HepG2 (cell line): ENCODE results near the gene MRPL34. TPM values are rescaled to one million over a fixed set of nuclear protein-coding genes. Genes with fewer than 3 reads are reported as not detected.

Experiments
- CC2D1A ChIP-seq: sonication (generic); formaldehyde crosslinking; IDR thresholded peaks from 2 replicates; pipeline ENCODE4 v1.8.1; 2023; ENCODE audit warnings: mild to moderate bottlenecking, missing genetic modification reagents
- CHD2 ChIP-seq: IDR thresholded peaks from 2 replicates; pipeline ENCODE4 v1.6.1; 2011; ENCODE audit warnings: low read depth, low read length, improper control_type of control experiment
- ERF ChIP-seq: IDR thresholded peaks from 2 replicates; pipeline ENCODE4 v1.6.1; 2018; ENCODE audit warnings: missing biosample characterization, missing genetic modification reagents
- NCOA1 ChIP-seq: sonication (generic); formaldehyde crosslinking; IDR thresholded peaks from 2 replicates; pipeline ENCODE4 v1.9.0; 2021; ENCODE audit warnings: missing genetic modification reagents
- PHF21A ChIP-seq: sonication (generic); formaldehyde crosslinking; IDR thresholded peaks from 2 replicates; pipeline ENCODE4 v1.5.0; 2020; ENCODE audit warnings: mild to moderate bottlenecking, missing genetic modification reagents
- RBM39 ChIP-seq: fragments of 200-400 bp; formaldehyde crosslinking; IDR thresholded peaks from one replicate; pipeline ENCODE4 v1.6.1; 2018; ENCODE audit warnings: antibody characterized with exemption, mild to moderate bottlenecking, low read depth, low read length; ENCODE audit not compliant: poor library complexity, severe bottlenecking
- SSRP1 ChIP-seq: IDR thresholded peaks from 2 replicates; pipeline ENCODE4 v1.6.1; 2016; ENCODE audit warnings: control low read depth
- TARDBP ChIP-seq: sonication (generic); formaldehyde crosslinking; IDR thresholded peaks from 2 replicates; pipeline ENCODE4 v1.8.0; 2022; ENCODE audit warnings: mild to moderate bottlenecking, missing genetic modification reagents
- ZNF317 ChIP-seq: sonication (generic); formaldehyde crosslinking; IDR thresholded peaks from 2 replicates; pipeline ENCODE4 v1.5.0; 2020; ENCODE audit warnings: mild to moderate bottlenecking, missing genetic modification reagents
- ZNF530 ChIP-seq: sonication (generic); formaldehyde crosslinking; IDR thresholded peaks from 2 replicates; pipeline ENCODE4 v1.5.0; 2020; ENCODE audit warnings: low read depth, mild to moderate bottlenecking, missing genetic modification reagents
- ZNF672 ChIP-seq: sonication (generic); formaldehyde crosslinking; IDR thresholded peaks from 2 replicates; pipeline ENCODE4 v1.8.1; 2022; ENCODE audit warnings: missing genetic modification reagents
- ZNF678 ChIP-seq: sonication (generic); formaldehyde crosslinking; IDR thresholded peaks from 2 replicates; pipeline ENCODE4 v1.4.0; 2020; ENCODE audit warnings: mild to moderate bottlenecking, missing genetic modification reagents
- ZNF788 ChIP-seq: sonication (generic); formaldehyde crosslinking; IDR thresholded peaks from 2 replicates; pipeline ENCODE4 v1.5.0; 2020; ENCODE audit warnings: mild to moderate bottlenecking, missing genetic modification reagents, borderline replicate concordance
- polyA plus RNA-seq, 8 experiments: library from polyadenylated mRNA; depleted of rRNA in 3 of 8; stranded (reverse) in 7 of 8; unstranded in 1 of 8; fragments of >200 nt; fragmentation: Illumina TruSeq in 4 of 8; extraction: Trizol in 4 of 8; gene quantifications; 2 replicates each; pipeline versions ENCODE4 v1.2.1 to v1.2.3, GENCODE V29; 2011 to 2016; ENCODE audit warnings: low read depth in 4 of 8, missing spikeins in 1 of 8, mixed read lengths in 1 of 8; ENCODE audit not compliant: insufficient read depth in 1 of 8
- total RNA-seq, 5 experiments: library from RNA; depleted of rRNA; stranded (reverse); fragments of >200 nt; fragmentation: Illumina TruSeq; extraction: Trizol; gene quantifications; 2 replicates each; pipeline ENCODE4 v1.2.3, GENCODE V29; 2016; ENCODE audit warnings: low read depth in 1 of 5
- TF ChIP-seq, protein P1 (sequence below): sonication (generic); formaldehyde crosslinking; IDR thresholded peaks from 2 replicates; pipeline ENCODE4 v1.5.0; 2020; ENCODE audit warnings: mild to moderate bottlenecking, missing genetic modification reagents, borderline replicate concordance
- TF ChIP-seq, protein P2 (sequence below): sonication (generic); formaldehyde crosslinking; IDR thresholded peaks from 2 replicates; pipeline ENCODE4 v1.8.1; 2023; ENCODE audit warnings: mild to moderate bottlenecking, inconsistent platforms, moderate library complexity, missing genetic modification reagents, borderline replicate concordance
- TF ChIP-seq, protein P3 (sequence below): sonication (generic); formaldehyde crosslinking; IDR thresholded peaks from 2 replicates; pipeline ENCODE4 v1.8.1; 2023; ENCODE audit warnings: missing genetic modification reagents, inconsistent platforms, borderline replicate concordance
- TF ChIP-seq, protein P4 (sequence below): sonication (generic); formaldehyde crosslinking; IDR thresholded peaks from 2 replicates; pipeline ENCODE4 v1.4.0; 2020; ENCODE audit warnings: missing genetic modification reagents
- TF ChIP-seq, protein P5 (sequence below): IDR thresholded peaks from 2 replicates; pipeline ENCODE4 v1.6.1; 2012; ENCODE audit warnings: low read length, improper control_type of control experiment
- TF ChIP-seq, protein P6 (sequence below): IDR thresholded peaks from 2 replicates; pipeline ENCODE4 v1.6.1; 2012; ENCODE audit warnings: inconsistent platforms

Gene MRPL34
- total and polyA plus RNA-seq, 2 of the 13 experiments (the other 11 are each of a cell fraction or from before 2014, with no cell fraction given): 74.0 to 77.3 TPM

DNA sequence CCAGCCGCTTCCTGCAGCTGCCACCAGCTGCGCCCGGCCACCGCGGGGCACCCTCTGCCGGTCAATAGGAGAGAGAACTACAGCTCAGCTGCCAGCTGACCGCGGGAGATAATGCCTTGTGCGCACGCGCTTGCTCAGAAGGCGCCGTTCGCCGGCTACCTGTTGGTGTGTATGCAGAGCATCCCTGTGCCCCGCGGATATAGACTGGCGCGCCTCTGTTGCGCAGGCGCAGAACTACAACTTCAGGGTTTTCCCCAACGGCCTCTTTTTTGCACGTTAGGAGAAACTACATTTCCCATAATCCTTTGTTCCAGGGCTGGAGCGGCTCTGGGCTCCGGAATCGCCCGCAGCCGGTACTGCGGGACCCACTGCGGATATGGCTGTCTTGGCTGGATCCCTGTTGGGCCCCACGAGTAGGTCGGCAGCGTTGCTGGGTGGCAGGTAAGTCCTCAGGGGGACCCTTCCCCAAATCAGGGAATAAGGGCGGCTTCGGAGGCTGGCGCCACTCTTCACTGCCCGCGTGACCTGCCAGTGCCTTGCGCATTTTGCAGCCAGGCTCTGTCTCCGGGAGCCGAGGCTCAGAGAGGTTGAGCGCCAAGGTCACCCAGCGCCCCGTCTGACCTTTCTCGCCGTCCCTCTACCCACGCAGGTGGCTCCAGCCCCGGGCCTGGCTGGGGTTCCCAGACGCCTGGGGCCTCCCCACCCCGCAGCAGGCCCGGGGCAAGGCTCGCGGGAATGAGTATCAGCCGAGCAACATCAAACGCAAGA lies at the start of gene MRPL34 (continued):
- TF ChIP-seq, protein P1, sequence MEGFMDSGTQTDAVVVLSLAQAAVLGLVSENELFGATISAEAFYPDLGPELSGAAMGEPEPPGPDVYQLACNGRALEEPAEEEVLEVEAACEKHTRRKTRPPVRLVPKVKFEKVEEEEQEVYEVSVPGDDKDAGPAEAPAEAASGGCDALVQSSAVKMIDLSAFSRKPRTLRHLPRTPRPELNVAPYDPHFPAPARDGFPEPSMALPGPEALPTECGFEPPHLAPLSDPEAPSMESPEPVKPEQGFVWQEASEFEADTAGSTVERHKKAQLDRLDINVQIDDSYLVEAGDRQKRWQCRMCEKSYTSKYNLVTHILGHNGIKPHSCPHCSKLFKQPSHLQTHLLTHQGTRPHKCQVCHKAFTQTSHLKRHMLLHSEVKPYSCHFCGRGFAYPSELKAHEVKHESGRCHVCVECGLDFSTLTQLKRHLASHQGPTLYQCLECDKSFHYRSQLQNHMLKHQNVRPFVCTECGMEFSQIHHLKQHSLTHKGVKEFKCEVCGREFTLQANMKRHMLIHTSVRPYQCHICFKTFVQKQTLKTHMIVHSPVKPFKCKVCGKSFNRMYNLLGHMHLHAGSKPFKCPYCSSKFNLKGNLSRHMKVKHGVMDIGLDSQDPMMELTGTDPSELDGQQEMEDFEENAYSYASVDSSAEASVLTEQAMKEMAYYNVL (CRISPR knock-in tag): no peak
- peak; percentile 74 for TF ChIP-seq TARDBP (CRISPR knock-in tag)
- TF ChIP-seq, protein P2, sequence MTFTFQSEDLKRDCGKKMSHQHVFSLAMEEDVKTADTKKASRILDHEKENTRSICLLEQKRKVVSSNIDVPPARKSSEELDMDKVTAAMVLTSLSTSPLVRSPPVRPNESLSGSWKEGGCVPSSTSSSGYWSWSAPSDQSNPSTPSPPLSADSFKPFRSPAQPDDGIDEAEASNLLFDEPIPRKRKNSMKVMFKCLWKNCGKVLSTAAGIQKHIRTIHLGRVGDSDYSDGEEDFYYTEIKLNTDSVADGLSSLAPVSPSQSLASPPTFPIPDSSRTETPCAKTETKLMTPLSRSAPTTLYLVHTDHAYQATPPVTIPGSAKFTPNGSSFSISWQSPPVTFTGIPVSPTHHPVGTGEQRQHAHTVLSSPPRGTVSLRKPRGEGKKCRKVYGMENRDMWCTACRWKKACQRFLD (CRISPR knock-in tag): 0 out of 2 replicates have a peak, but pooled peaks have one; percentile 62
- TF ChIP-seq ZNF678: no peak
- 0 out of 2 replicates have a peak, but pooled peaks have one; percentile 59 for TF ChIP-seq CC2D1A (CRISPR knock-in tag)
- peak; percentile 13; the same call in 1 of the 2 replicates for TF ChIP-seq ZNF317 (CRISPR knock-in tag)
- TF ChIP-seq ZNF672: no peak
- TF ChIP-seq, protein P3, sequence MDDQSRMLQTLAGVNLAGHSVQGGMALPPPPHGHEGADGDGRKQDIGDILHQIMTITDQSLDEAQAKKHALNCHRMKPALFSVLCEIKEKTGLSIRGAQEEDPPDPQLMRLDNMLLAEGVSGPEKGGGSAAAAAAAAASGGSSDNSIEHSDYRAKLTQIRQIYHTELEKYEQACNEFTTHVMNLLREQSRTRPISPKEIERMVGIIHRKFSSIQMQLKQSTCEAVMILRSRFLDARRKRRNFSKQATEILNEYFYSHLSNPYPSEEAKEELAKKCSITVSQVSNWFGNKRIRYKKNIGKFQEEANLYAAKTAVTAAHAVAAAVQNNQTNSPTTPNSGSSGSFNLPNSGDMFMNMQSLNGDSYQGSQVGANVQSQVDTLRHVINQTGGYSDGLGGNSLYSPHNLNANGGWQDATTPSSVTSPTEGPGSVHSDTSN (CRISPR knock-in tag): peak; percentile 27; the same call in 1 of the 2 replicates
- peak; percentile 89 for TF ChIP-seq PHF21A (CRISPR knock-in tag)
- no peak for TF ChIP-seq SSRP1
- no peak for TF ChIP-seq ZNF788 (CRISPR knock-in tag)
- peak; percentile 76; the same call in 1 of the 2 replicates for TF ChIP-seq ERF (CRISPR knock-in tag)
- TF ChIP-seq, protein P4, sequence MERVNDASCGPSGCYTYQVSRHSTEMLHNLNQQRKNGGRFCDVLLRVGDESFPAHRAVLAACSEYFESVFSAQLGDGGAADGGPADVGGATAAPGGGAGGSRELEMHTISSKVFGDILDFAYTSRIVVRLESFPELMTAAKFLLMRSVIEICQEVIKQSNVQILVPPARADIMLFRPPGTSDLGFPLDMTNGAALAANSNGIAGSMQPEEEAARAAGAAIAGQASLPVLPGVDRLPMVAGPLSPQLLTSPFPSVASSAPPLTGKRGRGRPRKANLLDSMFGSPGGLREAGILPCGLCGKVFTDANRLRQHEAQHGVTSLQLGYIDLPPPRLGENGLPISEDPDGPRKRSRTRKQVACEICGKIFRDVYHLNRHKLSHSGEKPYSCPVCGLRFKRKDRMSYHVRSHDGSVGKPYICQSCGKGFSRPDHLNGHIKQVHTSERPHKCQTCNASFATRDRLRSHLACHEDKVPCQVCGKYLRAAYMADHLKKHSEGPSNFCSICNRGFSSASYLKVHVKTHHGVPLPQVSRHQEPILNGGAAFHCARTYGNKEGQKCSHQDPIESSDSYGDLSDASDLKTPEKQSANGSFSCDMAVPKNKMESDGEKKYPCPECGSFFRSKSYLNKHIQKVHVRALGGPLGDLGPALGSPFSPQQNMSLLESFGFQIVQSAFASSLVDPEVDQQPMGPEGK (CRISPR knock-in tag): peak; percentile 61; the same call in 1 of the 2 replicates
- TF ChIP-seq, protein P5, sequence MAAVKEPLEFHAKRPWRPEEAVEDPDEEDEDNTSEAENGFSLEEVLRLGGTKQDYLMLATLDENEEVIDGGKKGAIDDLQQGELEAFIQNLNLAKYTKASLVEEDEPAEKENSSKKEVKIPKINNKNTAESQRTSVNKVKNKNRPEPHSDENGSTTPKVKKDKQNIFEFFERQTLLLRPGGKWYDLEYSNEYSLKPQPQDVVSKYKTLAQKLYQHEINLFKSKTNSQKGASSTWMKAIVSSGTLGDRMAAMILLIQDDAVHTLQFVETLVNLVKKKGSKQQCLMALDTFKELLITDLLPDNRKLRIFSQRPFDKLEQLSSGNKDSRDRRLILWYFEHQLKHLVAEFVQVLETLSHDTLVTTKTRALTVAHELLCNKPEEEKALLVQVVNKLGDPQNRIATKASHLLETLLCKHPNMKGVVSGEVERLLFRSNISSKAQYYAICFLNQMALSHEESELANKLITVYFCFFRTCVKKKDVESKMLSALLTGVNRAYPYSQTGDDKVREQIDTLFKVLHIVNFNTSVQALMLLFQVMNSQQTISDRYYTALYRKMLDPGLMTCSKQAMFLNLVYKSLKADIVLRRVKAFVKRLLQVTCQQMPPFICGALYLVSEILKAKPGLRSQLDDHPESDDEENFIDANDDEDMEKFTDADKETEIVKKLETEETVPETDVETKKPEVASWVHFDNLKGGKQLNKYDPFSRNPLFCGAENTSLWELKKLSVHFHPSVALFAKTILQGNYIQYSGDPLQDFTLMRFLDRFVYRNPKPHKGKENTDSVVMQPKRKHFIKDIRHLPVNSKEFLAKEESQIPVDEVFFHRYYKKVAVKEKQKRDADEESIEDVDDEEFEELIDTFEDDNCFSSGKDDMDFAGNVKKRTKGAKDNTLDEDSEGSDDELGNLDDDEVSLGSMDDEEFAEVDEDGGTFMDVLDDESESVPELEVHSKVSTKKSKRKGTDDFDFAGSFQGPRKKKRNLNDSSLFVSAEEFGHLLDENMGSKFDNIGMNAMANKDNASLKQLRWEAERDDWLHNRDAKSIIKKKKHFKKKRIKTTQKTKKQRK: no peak
- TF ChIP-seq NCOA1 (CRISPR knock-in tag): 0 out of 2 replicates have a peak, but pooled peaks have one; percentile 31
- TF ChIP-seq ZNF530 (CRISPR knock-in tag): no peak
- peak; percentile 59 for TF ChIP-seq RBM39
- TF ChIP-seq, protein P6, sequence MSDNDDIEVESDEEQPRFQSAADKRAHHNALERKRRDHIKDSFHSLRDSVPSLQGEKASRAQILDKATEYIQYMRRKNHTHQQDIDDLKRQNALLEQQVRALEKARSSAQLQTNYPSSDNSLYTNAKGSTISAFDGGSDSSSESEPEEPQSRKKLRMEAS: peak; percentile 66; the same call in 1 of the 2 replicates
- TF ChIP-seq CHD2: peak; percentile 64
